WTC11 (cell line): ENCODE results near the gene DDC. TPM values are rescaled to one million over a fixed set of nuclear protein-coding genes. Genes with fewer than 3 reads are reported as not detected.

Experiments
- ATAC-seq: fragments of 200-7000 bp; cut with Tn5 transposase; 2 replicates; pipeline ENCODE4 v1.10.0; 2021; ENCODE audit warnings: mild to moderate bottlenecking, moderate library complexity
- Bru-seq: library from RNA; stranded (reverse); fragments of 400-500 nt; gene quantifications from one replicate; lab custom pipeline; 2021; lab: Mats Ljungman, UMichigan
- CTCF ChIA-PET: fragments of 300-600 bp; sonication (Branson Sonifier 250); formaldehyde crosslinking; loops from one replicate; lab custom pipeline; 2021; ENCODE audit warnings: antibody characterized with exemption; lab: Charles Lee
- POLR2A ChIA-PET: fragments of 350-600 bp; sonication (Branson Sonifier 250); formaldehyde crosslinking; loops from one replicate; lab custom pipeline; 2021; ENCODE audit warnings: antibody characterized with exemption; lab: Charles Lee
- DNase-seq: peaks from one replicate; pipeline ENCODE4 v3.0.0; 2021; ENCODE audit warnings: low spot score
- H3K27ac Mint-ChIP-seq: 2 replicates; pipeline ENCODE4 v1.8.0; 2021; ENCODE audit warnings: mixed read lengths
- H3K27me3 Mint-ChIP-seq: 2 replicates; pipeline ENCODE4 v1.8.0; 2021; ENCODE audit warnings: low read depth, mild to moderate bottlenecking, moderate library complexity, mixed read lengths
- H3K36me3 Mint-ChIP-seq: 2 replicates; pipeline ENCODE4 v1.8.0; 2021; ENCODE audit warnings: mixed read lengths
- H3K4me1 Mint-ChIP-seq: 2 replicates; pipeline ENCODE4 v1.8.0; 2022; ENCODE audit warnings: mixed read lengths
- H3K4me3 Mint-ChIP-seq: 2 replicates; pipeline ENCODE4 v1.8.0; 2021; ENCODE audit warnings: mild to moderate bottlenecking, moderate library complexity, mixed read lengths
- H3K9me3 Mint-ChIP-seq: 2 replicates; pipeline ENCODE4 v1.8.0; 2021; ENCODE audit warnings: mixed read lengths
- AFF4 ChIP-seq: sonication (generic); formaldehyde crosslinking; IDR thresholded peaks from 2 replicates; pipeline ENCODE4 v1.8.1; 2023; ENCODE audit warnings: mild to moderate bottlenecking, missing genetic modification reagents, borderline replicate concordance
- ATF1 ChIP-seq: sonication (generic); formaldehyde crosslinking; IDR thresholded peaks from 2 replicates; pipeline ENCODE4 v1.8.1; 2023; ENCODE audit warnings: mild to moderate bottlenecking, moderate library complexity, missing genetic modification reagents
- CREB1 ChIP-seq: sonication (generic); formaldehyde crosslinking; IDR thresholded peaks from 2 replicates; pipeline ENCODE4 v1.8.0; 2023; ENCODE audit warnings: mild to moderate bottlenecking, missing genetic modification reagents
- CREM ChIP-seq: sonication (generic); formaldehyde crosslinking; IDR thresholded peaks from 2 replicates; pipeline ENCODE4 v1.8.1; 2022; ENCODE audit warnings: mild to moderate bottlenecking, missing genetic modification reagents, moderate library complexity
- ELF4 ChIP-seq: sonication (generic); formaldehyde crosslinking; IDR thresholded peaks from 2 replicates; pipeline ENCODE4 v1.8.1; 2022; ENCODE audit warnings: low read depth, mild to moderate bottlenecking, moderate library complexity, missing genetic modification reagents
- ESRRA ChIP-seq: sonication (generic); formaldehyde crosslinking; IDR thresholded peaks from 2 replicates; pipeline ENCODE4 v1.8.1; 2022; ENCODE audit warnings: mild to moderate bottlenecking, missing genetic modification reagents, borderline replicate concordance
- FOXP1 ChIP-seq: sonication (generic); formaldehyde crosslinking; IDR thresholded peaks from 2 replicates; pipeline ENCODE4 v1.8.0; 2022; ENCODE audit warnings: missing genetic modification reagents, mild to moderate bottlenecking, moderate library complexity, borderline replicate concordance
- GABPB1 ChIP-seq: sonication (generic); formaldehyde crosslinking; IDR thresholded peaks from 2 replicates; pipeline ENCODE4 v1.8.1; 2023; ENCODE audit warnings: mild to moderate bottlenecking, missing genetic modification reagents
- IRF2 ChIP-seq: sonication (generic); formaldehyde crosslinking; IDR thresholded peaks from 2 replicates; pipeline ENCODE4 v1.8.0; 2022; ENCODE audit warnings: low read depth, missing genetic modification reagents, borderline replicate concordance
- JAZF1 ChIP-seq: fragments of 250-450 bp; sonication (Bioruptor Pico); IDR thresholded peaks from 2 replicates; pipeline ENCODE4 v1.9.0; 2021; ENCODE audit warnings: moderate library complexity, mild to moderate bottlenecking, inconsistent platforms
- NR1H2 ChIP-seq: sonication (generic); formaldehyde crosslinking; IDR thresholded peaks from 2 replicates; pipeline ENCODE4 v1.9.0; 2021; ENCODE audit warnings: mild to moderate bottlenecking, moderate library complexity, missing genetic modification reagents
- NR3C1 ChIP-seq: sonication (generic); formaldehyde crosslinking; conservative IDR thresholded peaks from 2 replicates; pipeline ENCODE4 v1.8.1; 2023; ENCODE audit warnings: low read depth, mild to moderate bottlenecking, missing genetic modification reagents
- PRDM15 ChIP-seq: sonication (generic); formaldehyde crosslinking; IDR thresholded peaks from 2 replicates; pipeline ENCODE4 v1.8.0; 2022; ENCODE audit warnings: missing genetic modification reagents
- RELA ChIP-seq: sonication (generic); formaldehyde crosslinking; IDR thresholded peaks from 2 replicates; pipeline ENCODE4 v1.8.1; 2022; ENCODE audit warnings: missing genetic modification reagents, mild to moderate bottlenecking, borderline replicate concordance
- TP53 ChIP-seq: sonication (generic); formaldehyde crosslinking; IDR thresholded peaks from 2 replicates; pipeline ENCODE4 v1.8.1; 2023; ENCODE audit warnings: mild to moderate bottlenecking, missing genetic modification reagents
- ZMAT4 ChIP-seq: fragments of 250-450 bp; sonication (Bioruptor Pico); IDR thresholded peaks from 2 replicates; pipeline ENCODE4 v1.9.0; 2021; ENCODE audit warnings: mild to moderate bottlenecking
- ZNF232 ChIP-seq: sonication (generic); formaldehyde crosslinking; IDR thresholded peaks from 2 replicates; pipeline ENCODE4 v1.8.0; 2022; ENCODE audit warnings: mild to moderate bottlenecking, missing genetic modification reagents
- ZNF512 ChIP-seq: sonication (generic); formaldehyde crosslinking; IDR thresholded peaks from 2 replicates; pipeline ENCODE4 v1.8.1; 2022; ENCODE audit warnings: missing genetic modification reagents, borderline replicate concordance
- long read RNA-seq, 3 experiments: library from RNA in 1 of 3; library from capped mRNA in 1 of 3; library from polyadenylated mRNA in 1 of 3; unstranded in 2 of 3; stranded (forward) in 1 of 3; transcript quantifications; one replicate each; pipeline ENCODE4 v2.0.0, GENCODE V29; 2021
- total RNA-seq: library from RNA; stranded (reverse); gene quantifications from 3 replicates; pipeline ENCODE4 v1.2.3, GENCODE V29; 2021
- TF ChIP-seq, protein P1 (sequence below): sonication (generic); formaldehyde crosslinking; conservative IDR thresholded peaks from 2 replicates; pipeline ENCODE4 v1.8.1; 2022; ENCODE audit warnings: mild to moderate bottlenecking, missing genetic modification reagents
- TF ChIP-seq, protein P2 (sequence below): fragments of 250-450 bp; sonication (Bioruptor Pico); conservative IDR thresholded peaks from 2 replicates; pipeline ENCODE4 v1.9.0; 2021; ENCODE audit warnings: mild to moderate bottlenecking

Gene DDC
- total RNA-seq (not detected in 3 replicates), Bru-seq, nascent RNA (percentile 3 among the genes with signal in this experiment)
- long read RNA-seq, experiment 1 = 0 reads
- long read RNA-seq, experiment 2 = 0 reads
- long read RNA-seq, experiment 3, partial matches to known transcripts = 0 of 2 reads
- long read RNA-seq, experiment 3, other reads (novel, unspliced or antisense) = 2 of 2 reads

- H3K27me3 Mint-ChIP-seq = no peaks in the 10 kb centered on the region
- peaks cover 21% of the 10 kb centered on the region for H3K9me3 Mint-ChIP-seq
- H3K4me1 Mint-ChIP-seq = peaks cover 8% of the 10 kb centered on the region
- no peak within 1 kb of the TSS for H3K27ac Mint-ChIP-seq
- ChIA-PET POLR2A (no interaction called here), CTCF (interaction anchor here (0.6 to 1.5 kb wide), 2 partner anchors 17 to 24 kb away, joined by 3 to 5 read pairs; no protein-coding TSS in a partner anchor)
- DNase-seq = no peak
- H3K4me3 Mint-ChIP-seq = no peak within 1 kb of the TSS
- H3K36me3 Mint-ChIP-seq = peaks cover 8% of the 10 kb centered on the region
- no peak for ATAC-seq
- TF ChIP-seq CREB1 (CRISPR knock-in tag) (no peak), GABPB1 (CRISPR knock-in tag) (peak; percentile 44; the same call in 1 of the 2 replicates), NR1H2 (CRISPR knock-in tag) (no peak), FOXP1 (CRISPR knock-in tag) (no peak)
These were observed at the start of gene DDC for GRCh38 chr7:50564640-50565558. TSS of gene DDC (minus strand) at chr7:50565405. CDS start at chr7:50544085, 21,320 bp downstream.

- no peaks in the 10 kb centered on the region for H3K9me3 Mint-ChIP-seq
- ChIA-PET POLR2A (no interaction called here), CTCF (interaction anchor here (1.0 kb wide), 1 partner anchor 18 kb away, joined by 3 read pairs; no protein-coding TSS in a partner anchor)
- H3K4me3 Mint-ChIP-seq = no peak overlapping the region
- H3K27ac Mint-ChIP-seq = no peak overlapping the region
- DNase-seq = no peak
- no peaks in the 10 kb centered on the region for H3K27me3 Mint-ChIP-seq
- TF ChIP-seq PRDM15 (CRISPR knock-in tag) = no peak
- TF ChIP-seq RELA = no peak
- TF ChIP-seq, protein P1, sequence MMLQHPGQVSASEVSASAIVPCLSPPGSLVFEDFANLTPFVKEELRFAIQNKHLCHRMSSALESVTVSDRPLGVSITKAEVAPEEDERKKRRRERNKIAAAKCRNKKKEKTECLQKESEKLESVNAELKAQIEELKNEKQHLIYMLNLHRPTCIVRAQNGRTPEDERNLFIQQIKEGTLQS (CRISPR knock-in tag) = no peak
- TF ChIP-seq ZNF232 = no peak
- TF ChIP-seq AFF4 (CRISPR knock-in tag) = no peak
- TF ChIP-seq ELF4 (CRISPR knock-in tag) = no peak
- TF ChIP-seq NR1H2 (CRISPR knock-in tag) = no peak
- no peak for TF ChIP-seq CREB1 (CRISPR knock-in tag)
- TF ChIP-seq, protein P2, sequence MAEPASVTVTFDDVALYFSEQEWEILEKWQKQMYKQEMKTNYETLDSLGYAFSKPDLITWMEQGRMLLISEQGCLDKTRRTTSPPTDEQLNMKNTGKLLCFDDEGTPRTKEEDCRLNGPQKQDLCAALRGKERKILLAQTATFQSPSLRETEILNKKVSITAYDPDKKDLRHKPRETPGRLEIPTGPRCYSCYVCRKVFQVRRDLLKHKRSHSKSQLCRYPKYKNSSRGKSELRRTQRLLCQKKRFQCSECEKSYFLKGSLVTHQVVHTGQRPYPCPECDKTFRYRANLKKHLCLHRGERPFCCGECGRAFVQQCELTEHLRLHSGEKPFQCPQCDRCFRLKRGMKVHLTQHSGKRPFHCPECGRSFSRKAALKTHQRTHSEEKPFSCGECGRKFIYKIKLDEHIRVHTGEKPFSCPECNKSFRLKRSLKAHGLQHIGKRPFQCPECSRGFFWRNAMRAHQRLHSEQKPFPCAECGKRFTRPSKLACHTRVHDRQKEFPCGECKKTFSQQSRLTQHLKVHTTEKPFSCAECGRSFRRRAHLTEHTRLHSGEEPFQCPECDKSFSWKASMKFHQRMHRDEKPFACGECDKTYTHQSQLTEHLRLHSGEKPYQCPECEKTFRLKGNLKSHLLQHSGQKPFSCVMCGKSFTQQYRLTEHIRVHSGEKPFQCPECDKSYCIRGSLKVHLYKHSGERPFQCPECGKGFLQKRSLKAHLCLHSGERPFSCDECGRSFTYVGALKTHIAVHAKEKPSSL = no peak
- TF ChIP-seq JAZF1 (CRISPR knock-in tag) = no peak
- TF ChIP-seq TP53 = no peak
- no peak for TF ChIP-seq FOXP1 (CRISPR knock-in tag)
- no peak for TF ChIP-seq ZNF512 (CRISPR knock-in tag)
- TF ChIP-seq CREM = no peak
- no peak for TF ChIP-seq ATF1 (CRISPR knock-in tag)
- no peak for TF ChIP-seq GABPB1 (CRISPR knock-in tag)
- TF ChIP-seq NR3C1 = no peak
- TF ChIP-seq ZMAT4 (CRISPR knock-in tag) = no peak
- TF ChIP-seq ESRRA = no peak
- TF ChIP-seq IRF2 = no peak
- H3K4me1 Mint-ChIP-seq = no peaks in the 10 kb centered on the region
- peaks cover 33% of the 10 kb centered on the region; the same call in 1 of the 2 replicates for H3K36me3 Mint-ChIP-seq
- no peak for ATAC-seq
These were observed 48.3 kb upstream of the DDC start for GRCh38 chr7:50613473-50613872.
